ENCODE results near the gene ABCA12.
"Not testable (repeated sequence)": the region's sequence is repeated elsewhere in the genome, so short reads cannot be mapped to it uniquely, and the experiment has no call there.

- TF ChIP-seq CTCF (IDR thresholded peaks at IDR 0.05; ENCODE audit: low read depth, low read length, poor library complexity, severe bottlenecking); EZH2phosphoT487 (IDR thresholded peaks at IDR 0.05; ENCODE audit: borderline replicate concordance, low read length): not testable (repeated sequence)
Observed at GRCh38 chr2:215166505-215166904, 28.1 kb upstream of the ABCA12 start.
